HUES48 (cell line): ENCODE results near the gene HERC6.
"Not testable (repeated sequence)": the region's sequence is repeated elsewhere in the genome, so short reads cannot be mapped to it uniquely, and the experiment has no call there.

Experiments used
- H3K27ac ChIP-seq: one replicate; pipeline ENCODE4 v1.7.0; 2013; ENCODE audit warnings: low read depth, low read length, inconsistent platforms
- H3K27me3 ChIP-seq: 2 replicates; pipeline ENCODE4 v1.6.1; 2013; ENCODE audit warnings: mild to moderate bottlenecking, low read length; ENCODE audit not compliant: control insufficient read depth, insufficient read depth
- H3K36me3 ChIP-seq: 2 replicates; pipeline ENCODE4 v1.6.1; 2013; ENCODE audit warnings: low read length; ENCODE audit not compliant: control insufficient read depth, insufficient read depth
- H3K4me1 ChIP-seq: 2 replicates; pipeline ENCODE4 v1.6.1; 2013; ENCODE audit warnings: mild to moderate bottlenecking, low read length; ENCODE audit not compliant: control insufficient read depth, insufficient read depth
- H3K4me3 ChIP-seq: 2 replicates; pipeline ENCODE4 v1.5.1; 2013; ENCODE audit warnings: mild to moderate bottlenecking, low read depth, low read length
- H3K9ac ChIP-seq: 2 replicates; pipeline ENCODE4 v1.6.1; 2013; ENCODE audit warnings: mild to moderate bottlenecking, low read depth, low read length, moderate library complexity
- H3K9me3 ChIP-seq: 2 replicates; pipeline ENCODE4 v1.6.1; 2013; ENCODE audit warnings: low read length; ENCODE audit not compliant: control insufficient read depth, insufficient read depth

The HERC6 gene

GRCh38 chr4:88378691-88379559 lies at the start of gene HERC6:
Gene HERC6 (plus strand): TSS chr4:88378852. CDS start chr4:88378922, 70 bp downstream.
- Histone ChIP-seq H3K4me1 (no peaks in the 10 kb centered on the region), H3K36me3 (no peaks in the 10 kb centered on the region), H3K27ac (peak within 1 kb of the TSS; percentile 54), H3K4me3 (peak within 1 kb of the TSS; percentile 72), H3K9me3 (no peaks in the 10 kb centered on the region), H3K9ac (peak within 1 kb of the TSS; percentile 67), H3K27me3 (peaks cover 15% of the 10 kb centered on the region)

- Histone ChIP-seq H3K9me3 (no peaks in the 10 kb centered on the region), H3K27me3 (no peaks in the 10 kb centered on the region), H3K4me1 (peaks cover 3% of the 10 kb centered on the region; the same call in 1 of the 2 replicates), H3K36me3 (no peaks in the 10 kb centered on the region), H3K9ac (no peak overlapping the region), H3K27ac (no peak overlapping the region), H3K4me3 (no peak overlapping the region)
These were observed 44.8 kb upstream of the HERC6 start for GRCh38 chr4:88333741-88334405.

GRCh38 chr4:88335092-88335665 lies 43.5 kb upstream of the HERC6 start:
- no peaks in the 10 kb centered on the region for H3K36me3 ChIP-seq
- no peaks in the 10 kb centered on the region for H3K27me3 ChIP-seq
- H3K9me3 ChIP-seq = no peaks in the 10 kb centered on the region
- H3K4me3 ChIP-seq = no peak overlapping the region
- no peak overlapping the region for H3K27ac ChIP-seq
- H3K4me1 ChIP-seq = peaks cover 3% of the 10 kb centered on the region; the same call in 1 of the 2 replicates
- no peak overlapping the region for H3K9ac ChIP-seq

GRCh38 chr4:88341227-88342192 lies 37.1 kb upstream of the HERC6 start:
- H3K4me3 ChIP-seq = no peak overlapping the region
- no peaks in the 10 kb centered on the region for H3K4me1 ChIP-seq
- H3K9me3 ChIP-seq = no peaks in the 10 kb centered on the region
- no peaks in the 10 kb centered on the region for H3K36me3 ChIP-seq
- no peak overlapping the region for H3K27ac ChIP-seq
- no peaks in the 10 kb centered on the region for H3K27me3 ChIP-seq
- no peak overlapping the region for H3K9ac ChIP-seq

- H3K9ac ChIP-seq, H3K4me1 ChIP-seq, H3K36me3 ChIP-seq, H3K27me3 ChIP-seq, H3K27ac ChIP-seq, H3K9me3 ChIP-seq, H3K4me3 ChIP-seq: not testable (repeated sequence)
These were observed 31.8 kb upstream of the HERC6 start for GRCh38 chr4:88346902-88347301.

- H3K9ac ChIP-seq, H3K27ac ChIP-seq, H3K36me3 ChIP-seq, H3K4me3 ChIP-seq, H3K4me1 ChIP-seq, H3K27me3 ChIP-seq: not testable (repeated sequence)
- H3K9me3 ChIP-seq = peaks cover 12% of the 10 kb centered on the region
These were observed 29.9 kb upstream of the HERC6 start for GRCh38 chr4:88348761-88349160.

- Histone ChIP-seq H3K4me3 (no peak overlapping the region), H3K9me3 (peaks cover 20% of the 10 kb centered on the region), H3K4me1 (0 out of 2 replicates have a peak, but pooled peaks cover 4% of the 10 kb centered on the region), H3K27me3 (no peaks in the 10 kb centered on the region), H3K27ac (no peak overlapping the region), H3K36me3 (no peaks in the 10 kb centered on the region), H3K9ac (no peak overlapping the region)
These were observed 27.9 kb upstream of the HERC6 start for GRCh38 chr4:88350786-88351185.

GRCh38 chr4:88352062-88352740 lies 26.5 kb upstream of the HERC6 start:
- Histone ChIP-seq H3K36me3 (no peaks in the 10 kb centered on the region), H3K9ac (no peak overlapping the region), H3K4me1 (peaks cover 8% of the 10 kb centered on the region; the same call in 1 of the 2 replicates), H3K4me3 (no peak overlapping the region), H3K27me3 (no peaks in the 10 kb centered on the region), H3K9me3 (peaks cover 20% of the 10 kb centered on the region), H3K27ac (no peak overlapping the region)

- peaks cover 20% of the 10 kb centered on the region for H3K9me3 ChIP-seq
- no peaks in the 10 kb centered on the region for H3K36me3 ChIP-seq
These were observed 25.3 kb upstream of the HERC6 start for GRCh38 chr4:88353324-88353723.

GRCh38 chr4:88356771-88357170 lies 21.9 kb upstream of the HERC6 start:
- H3K9ac ChIP-seq = no peak overlapping the region
- H3K27me3 ChIP-seq = no peaks in the 10 kb centered on the region
- H3K9me3 ChIP-seq = peaks cover 14% of the 10 kb centered on the region
- H3K27ac ChIP-seq = no peak overlapping the region
- H3K4me1 ChIP-seq = peaks cover 8% of the 10 kb centered on the region; the same call in 1 of the 2 replicates
- H3K36me3 ChIP-seq = no peaks in the 10 kb centered on the region
- H3K4me3 ChIP-seq = no peak overlapping the region

More at GRCh38 chr4:88353324-88353723, 25.3 kb upstream of the HERC6 start:
- H3K9ac ChIP-seq = no peak overlapping the region
- H3K27ac ChIP-seq = no peak overlapping the region
- no peak overlapping the region for H3K4me3 ChIP-seq
- no peaks in the 10 kb centered on the region for H3K27me3 ChIP-seq
- H3K4me1 ChIP-seq = peaks cover 8% of the 10 kb centered on the region; the same call in 1 of the 2 replicates
